CD4-positive, alpha-beta T cell (primary cell): ENCODE results near the gene HINT1. TPM values are rescaled to one million over a fixed set of nuclear protein-coding genes. Genes with fewer than 3 reads are reported as not detected.

Experiments
- ATAC-seq: fragments of 200-7000 bp; cut with Tn5 transposase; one replicate; pipeline ENCODE4 v1.10.0; 2022; ENCODE audit warnings: mild to moderate bottlenecking; ENCODE audit not compliant: poor library complexity
- CTCF ChIA-PET: fragments of 350-600 bp; sonication (Branson Sonifier 250); formaldehyde crosslinking; loops from one replicate; lab custom pipeline; 2021; ENCODE audit warnings: antibody characterized with exemption, inconsistent platforms; lab: Charles Lee
- POLR2A ChIA-PET: fragments of 350-600 bp; sonication (Branson Sonifier 250); formaldehyde crosslinking; loops from one replicate; lab custom pipeline; 2021; ENCODE audit warnings: antibody characterized with exemption, inconsistent platforms; lab: Charles Lee
- DNase-seq, 14 experiments: peaks; one replicate each; pipeline ENCODE4 v3.0.0-alpha.2; 2013 to 2020; ENCODE audit warnings: mixed read lengths in 2 of 14
- H3K27ac ChIP-seq, 2 donors: one replicate each; pipeline versions ENCODE4 v1.5.1 to v1.7.0; 2013; ENCODE audit warnings: low read length in 2 of 2, low read depth in 1 of 2, mild to moderate bottlenecking in 1 of 2
- H3K27me3 ChIP-seq, 2 experiments: 1 replicate in 1 of 2; 2 replicates in 1 of 2; pipeline versions ENCODE4 v1.6.1 to v1.7.0; 2013; ENCODE audit warnings: low read length in 2 of 2, control low read depth in 1 of 2, mild to moderate bottlenecking in 1 of 2, moderate library complexity in 1 of 2; ENCODE audit not compliant: insufficient read depth in 2 of 2, control insufficient read depth in 1 of 2
- H3K36me3 ChIP-seq: one replicate; pipeline ENCODE4 v1.6.1; 2013; ENCODE audit warnings: low read length, control low read depth; ENCODE audit not compliant: insufficient read depth
- H3K4me1 ChIP-seq: one replicate; pipeline ENCODE4 v1.6.1; 2013; ENCODE audit warnings: low read length, control low read depth; ENCODE audit not compliant: insufficient read depth
- H3K4me3 ChIP-seq: one replicate; pipeline ENCODE4 v1.5.1; 2013; ENCODE audit warnings: mild to moderate bottlenecking, low read length, moderate library complexity
- H3K9me3 ChIP-seq, 2 experiments: 1 replicate in 1 of 2; 2 replicates in 1 of 2; pipeline versions ENCODE4 v1.6.1 to v1.7.0; 2013; ENCODE audit warnings: low read length in 2 of 2, mild to moderate bottlenecking in 2 of 2, control low read depth in 1 of 2, moderate library complexity in 1 of 2; ENCODE audit not compliant: control insufficient read depth in 1 of 2, insufficient read depth in 1 of 2
- H3K27ac Mint-ChIP-seq: one replicate; pipeline ENCODE4 v1.8.0; 2020; ENCODE audit warnings: mixed read lengths
- H3K27me3 Mint-ChIP-seq: one replicate; pipeline ENCODE4 v1.8.0; 2021; ENCODE audit warnings: mixed read lengths
- H3K36me3 Mint-ChIP-seq: one replicate; pipeline ENCODE4 v1.8.0; 2021; ENCODE audit warnings: low read depth, mixed read lengths
- H3K4me1 Mint-ChIP-seq: one replicate; pipeline ENCODE4 v1.8.0; 2021; ENCODE audit warnings: low read depth, mixed read lengths
- H3K4me3 Mint-ChIP-seq: one replicate; pipeline ENCODE4 v1.8.0; 2020; ENCODE audit warnings: mild to moderate bottlenecking, mixed read lengths
- H3K9me3 Mint-ChIP-seq: one replicate; pipeline ENCODE4 v1.8.0; 2020; ENCODE audit warnings: mixed read lengths
- CTCF ChIP-seq: fragments of 200-600 bp; IDR thresholded peaks from one replicate; pipeline ENCODE4 v1.8.0; 2022; ENCODE audit warnings: antibody characterized with exemption, mild to moderate bottlenecking
- intact Hi-C, 2 experiments: fragments of 100-400 bp; cut with DNase I in 1 of 2; cut with micrococcal nuclease in 1 of 2; formaldehyde crosslinking; loops; one replicate each; pipeline versions ENCODE4 v1.15.1 to v1.9.0; 2023 to 2025; cut with DNase I, micrococcal nuclease
- total RNA-seq, 174 experiments: library from RNA in 2 of 174; stranded (reverse) in 2 of 174; gene quantifications; one replicate each; pipeline ENCODE4 v1.2.3 and lab custom pipeline; 2021 to 2026

The HINT1 gene
- total RNA-seq, 2 experiments from 2014 or later = 257 to 263 TPM

GRCh38 chr5:131170540-131171275 lies 5.7 kb upstream of the HINT1 start, which contains the start of gene LYRM7:
LYRM7 (plus strand) TSS chr5:131170944; CDS start chr5:131171021, 77 bp downstream.
- H3K27me3 ChIP-seq = no peaks in the 10 kb centered on the region
- no peaks in the 10 kb centered on the region for H3K36me3 ChIP-seq
- ChIA-PET POLR2A (interaction anchor here (0.8 to 2.7 kb wide), 5 partner anchors 39 to 111 kb away, joined by 3 to 23 read pairs (median 5); partner anchors contain the start of gene CDC42SE2), CTCF (no interaction called here)
- peaks cover 16% of the 10 kb centered on the region for H3K4me1 ChIP-seq
- H3K4me3 Mint-ChIP-seq = peak within 1 kb of the TSS; percentile 98
- H3K36me3 Mint-ChIP-seq = peaks cover 6% of the 10 kb centered on the region
- no peak for TF ChIP-seq CTCF
- ATAC-seq (peak; percentile 94), DNase-seq (peak; percentile 88 to 99 (median 92))
- H3K9me3 Mint-ChIP-seq = no peaks in the 10 kb centered on the region
- peak within 1 kb of the TSS; percentile 94 for H3K27ac Mint-ChIP-seq
- peaks cover 55% of the 10 kb centered on the region for H3K4me1 Mint-ChIP-seq
- peak within 1 kb of the TSS; percentile 70 to 74 for H3K27ac ChIP-seq
- intact Hi-C loops = loop anchor here (1.0 to 5.0 kb wide), 5 partner anchors 39 to 627 kb away; partner anchors contain the start of genes CDC42SE2 (in 1 of the 2) and FNIP1 (in 1 of the 2)
- no peaks in the 10 kb centered on the region for H3K27me3 Mint-ChIP-seq
- H3K9me3 ChIP-seq = no peaks in the 10 kb centered on the region
- H3K4me3 ChIP-seq = peak within 1 kb of the TSS; percentile 73

- intact Hi-C loops = loop anchor here (1.0 to 5.0 kb wide), 7 partner anchors 39 to 627 kb away; partner anchors contain the start of genes CDC42SE2 (in 1 of the 2), FNIP1 (in 1 of the 2) and RAPGEF6 (in 1 of the 2)
- no peaks in the 10 kb centered on the region for H3K27me3 Mint-ChIP-seq
- Histone ChIP-seq H3K4me3 (peak overlapping the region; percentile 73), H3K27ac (peak overlapping the region; percentile 46 to 69), H3K27me3 (no peaks in the 10 kb centered on the region), H3K4me1 (peaks cover 20% of the 10 kb centered on the region), H3K36me3 (no peaks in the 10 kb centered on the region), H3K9me3 (no peaks in the 10 kb centered on the region)
- ChIA-PET CTCF (interaction anchor here (1.1 kb wide), 1 partner anchor 212 kb away, joined by 4 read pairs; no protein-coding TSS in a partner anchor), POLR2A (interaction anchor here (0.8 to 2.7 kb wide), 3 partner anchors 83 to 95 kb away, joined by 3 to 23 read pairs (median 6); partner anchors contain the start of gene CDC42SE2)
- TF ChIP-seq CTCF = no peak
- no peaks in the 10 kb centered on the region for H3K9me3 Mint-ChIP-seq
- peak overlapping the region; percentile 94 for H3K27ac Mint-ChIP-seq
- H3K4me1 Mint-ChIP-seq = peaks cover 63% of the 10 kb centered on the region
- peaks cover 10% of the 10 kb centered on the region for H3K36me3 Mint-ChIP-seq
- DNase-seq (peak in 2 of 14 experiments; percentile 5 to 11), ATAC-seq (no peak)
- H3K4me3 Mint-ChIP-seq = peak overlapping the region; percentile 98
Measured at GRCh38 chr5:131169810-131170539, 4.9 kb upstream of the HINT1 start.

GRCh38 chr5:131167615-131168014 lies 2.6 kb upstream of the HINT1 start:
- no peaks in the 10 kb centered on the region for H3K9me3 ChIP-seq
- intact Hi-C loops = loop anchor here in 1 of 2 experiments (5.0 kb wide), 2 partner anchors 230 to 470 kb away; partner anchors contain the start of gene RAPGEF6
- Mint-ChIP-seq H3K4me1 (peaks cover 66% of the 10 kb centered on the region), H3K9me3 (no peaks in the 10 kb centered on the region), H3K36me3 (peaks cover 28% of the 10 kb centered on the region), H3K27me3 (no peaks in the 10 kb centered on the region), H3K4me3 (peak overlapping the region; percentile 54), H3K27ac (no peak overlapping the region)
- DNase-seq (no peak), ATAC-seq (no peak)
- H3K36me3 ChIP-seq = peaks cover under 1% of the 10 kb centered on the region
- no peak overlapping the region for H3K4me3 ChIP-seq
- H3K4me1 ChIP-seq = peaks cover 28% of the 10 kb centered on the region
- no peaks in the 10 kb centered on the region for H3K27me3 ChIP-seq
- CTCF ChIA-PET = no interaction called here
- POLR2A ChIA-PET = interaction anchor here (1.5 kb wide), 1 partner anchor 96 kb away, joined by 5 read pairs; the partner anchor contains the start of gene CDC42SE2
- no peak for TF ChIP-seq CTCF
- H3K27ac ChIP-seq = no peak overlapping the region
